GM20431 (cell line): ENCODE data around the gene KCNN3.

Source experiments
- in situ Hi-C: fragments of 300-500 bp; cut with MseI, MboI; formaldehyde crosslinking; loops from one replicate; pipeline ENCODE4 v1.15.0; 2020; ENCODE audit warnings: low sequenced_read_pairs; ENCODE audit not compliant: unreplicated experiment

The KCNN3 gene

GRCh38 chr1:154801234-154802011 is 68.7 kb downstream of the KCNN3 start:
- in situ Hi-C loops = no loop called here

DNA sequence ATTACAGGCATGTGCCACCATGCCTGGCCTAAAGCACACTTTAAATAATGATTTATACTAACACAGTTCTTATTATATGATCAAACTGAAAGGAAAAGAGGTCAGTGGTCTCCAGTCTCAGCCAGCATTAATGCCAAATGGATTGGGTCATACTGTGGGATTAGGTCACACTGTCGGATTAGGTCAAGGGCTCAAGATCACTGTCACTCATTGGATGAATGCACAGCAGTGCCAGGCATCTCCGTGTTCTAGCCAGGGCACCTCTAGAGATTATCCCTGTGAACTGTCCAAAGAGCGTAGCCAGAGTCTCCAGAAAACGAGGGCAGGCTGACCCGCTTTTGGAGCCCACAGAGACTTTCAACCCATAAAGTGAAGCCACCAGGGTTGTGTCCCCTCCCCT is 70.9 kb downstream of the KCNN3 start:
- in situ Hi-C loops = no loop called here

DNA sequence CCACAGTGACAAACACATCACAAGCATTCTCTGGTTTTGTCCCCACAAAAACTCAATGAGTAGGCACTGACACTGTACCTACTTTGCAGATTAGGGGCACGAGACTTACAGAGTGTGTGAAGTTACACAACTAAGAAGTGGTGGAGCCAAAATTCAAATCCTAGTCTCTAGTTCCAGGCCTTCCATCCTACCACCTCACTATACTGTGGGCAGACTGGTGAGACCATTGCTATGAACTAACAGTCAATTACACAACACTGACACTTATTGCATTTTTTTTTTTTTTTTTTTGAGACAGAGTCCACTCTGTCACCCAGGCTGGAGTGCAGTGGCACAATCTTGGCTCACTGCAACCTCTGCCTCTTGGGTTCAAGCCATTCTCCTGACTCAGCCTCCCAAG is 71.4 kb downstream of the KCNN3 start:
- in situ Hi-C loops = no loop called here

DNA sequence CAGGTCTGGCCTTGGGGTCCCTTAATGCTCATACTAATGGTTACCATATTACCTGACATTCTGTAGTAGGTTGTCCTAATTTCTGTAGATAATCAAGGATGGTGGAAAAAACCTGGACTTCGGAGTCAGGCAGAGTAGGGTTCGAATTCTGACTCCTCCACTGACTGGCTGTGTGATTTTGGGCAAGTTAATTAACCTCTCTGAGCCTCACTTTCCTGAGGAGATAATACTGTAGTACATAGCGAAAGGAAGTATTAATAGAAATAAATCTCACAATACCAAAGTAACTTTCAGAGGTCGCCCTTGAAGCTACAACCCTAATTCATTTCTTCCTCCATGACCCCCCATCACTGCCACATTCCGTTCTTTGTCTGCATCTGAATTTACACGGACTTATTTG is 72.9 kb downstream of the KCNN3 start:
- in situ Hi-C loops = no loop called here

DNA sequence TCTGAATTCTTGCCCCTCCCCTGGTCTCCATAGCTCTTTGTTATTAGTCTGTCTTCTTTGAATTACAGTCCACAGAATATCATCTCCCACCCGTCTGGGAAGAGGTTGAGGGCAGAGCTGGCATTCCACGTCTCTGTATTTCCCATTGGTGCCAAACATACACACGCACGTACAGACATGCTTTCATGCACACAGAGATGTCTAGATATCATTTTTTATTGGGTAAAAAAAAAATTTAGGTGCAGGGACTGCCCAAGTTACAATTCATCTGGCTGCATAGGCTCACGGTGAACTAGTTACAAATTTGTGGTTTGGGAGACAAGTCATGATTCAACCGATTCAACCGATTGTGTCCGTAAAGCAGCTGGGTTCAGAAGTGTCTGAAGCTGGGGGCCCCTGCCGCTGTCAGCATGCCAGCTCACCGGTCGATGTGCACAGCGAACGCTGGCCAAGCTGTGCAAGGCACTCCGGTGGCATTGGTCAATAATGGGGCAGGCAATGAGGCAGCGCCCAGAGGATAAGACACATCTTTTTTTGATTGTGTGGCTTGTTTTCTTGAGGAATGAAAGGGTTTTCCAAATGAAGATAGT is 73.7 kb downstream of the KCNN3 start:
- in situ Hi-C loops = no loop called here

DNA sequence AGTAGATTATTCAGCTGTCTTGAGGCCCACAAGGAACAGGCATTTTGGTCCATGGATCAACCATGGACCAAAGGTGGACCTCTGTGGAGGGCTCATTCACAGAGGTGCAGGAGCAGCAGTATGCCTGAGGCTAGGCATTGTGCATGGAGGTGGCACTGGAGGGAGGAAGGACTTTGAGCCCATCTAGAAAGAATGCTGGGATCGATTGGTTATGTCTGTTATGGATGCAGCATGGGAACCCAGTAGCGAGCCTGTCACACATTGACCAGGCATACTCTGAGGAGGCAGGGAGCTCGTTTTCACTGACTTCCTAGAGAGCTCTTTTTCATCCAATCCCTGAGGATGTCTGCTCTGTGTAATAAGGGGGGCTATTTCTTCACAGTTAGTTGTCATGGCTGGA is 75.5 kb downstream of the KCNN3 start:
- in situ Hi-C loops = no loop called here

DNA sequence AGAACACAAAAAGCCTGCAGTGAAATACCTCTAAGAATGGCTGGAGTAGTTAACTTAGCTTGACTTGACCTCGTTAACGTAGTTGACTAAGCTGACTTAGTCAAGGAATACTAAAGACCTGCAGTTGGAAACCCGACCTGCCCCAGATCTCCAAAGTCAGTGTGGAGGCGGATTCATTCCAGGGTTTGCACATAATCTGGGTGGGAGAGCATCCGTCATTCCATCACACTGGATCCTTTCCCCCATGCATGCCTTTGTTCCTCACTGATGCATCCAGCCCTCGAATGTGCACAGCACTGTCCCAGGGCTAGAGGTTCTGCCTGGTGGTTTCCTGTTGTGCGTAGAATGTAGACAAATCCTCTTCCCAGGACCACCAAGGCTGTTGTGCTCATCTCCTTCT is 76.4 kb downstream of the KCNN3 start:
- in situ Hi-C loops = no loop called here

- in situ Hi-C loops = no loop called here
Observed at GRCh38 chr1:154792899-154793298, 77.2 kb downstream of the KCNN3 start.

DNA sequence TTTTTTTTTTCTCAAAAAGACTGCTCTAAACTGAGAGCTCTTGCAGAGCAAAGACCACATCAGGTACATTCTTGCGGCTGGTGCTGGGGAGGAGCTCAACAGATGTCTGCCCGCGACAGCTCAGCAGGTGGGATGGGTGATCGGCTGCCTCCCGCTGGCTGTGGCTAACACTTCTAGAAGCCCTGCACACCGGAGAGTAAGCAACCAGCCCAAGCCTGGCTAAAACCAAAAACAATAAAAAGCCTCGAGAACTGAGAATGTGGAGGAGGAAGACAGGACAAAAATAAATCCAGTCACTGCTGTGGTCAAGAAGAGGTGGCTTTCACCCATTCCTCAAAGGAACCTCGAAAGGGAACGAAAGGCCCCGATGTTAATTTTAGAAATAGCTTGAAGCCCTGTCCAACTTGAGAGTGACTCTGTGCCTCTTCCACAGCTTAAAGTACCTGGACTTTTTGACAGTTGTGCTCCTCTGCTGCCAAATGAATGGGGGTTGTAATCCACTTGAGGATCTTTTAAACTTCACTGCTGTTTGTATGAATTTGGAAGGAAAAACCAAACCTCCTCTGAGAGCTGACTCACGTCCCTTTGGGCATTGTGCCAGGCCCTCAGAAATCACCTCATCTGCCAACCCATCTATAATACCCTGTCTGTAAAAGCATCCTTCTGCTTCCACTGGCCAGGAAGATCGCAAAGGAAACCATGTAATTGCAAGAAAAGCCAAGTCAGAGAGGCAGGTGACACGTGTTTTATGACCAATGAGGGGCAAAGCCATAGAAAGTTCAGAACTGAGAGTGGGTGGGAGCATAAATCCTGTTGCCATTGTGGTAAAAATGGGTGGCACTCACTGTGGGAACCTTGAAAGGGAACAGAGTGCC is 78.6 kb downstream of the KCNN3 start:
- in situ Hi-C loops = no loop called here

- in situ Hi-C loops = no loop called here
Observed at GRCh38 chr1:154788886-154789285, 81.2 kb downstream of the KCNN3 start.

DNA sequence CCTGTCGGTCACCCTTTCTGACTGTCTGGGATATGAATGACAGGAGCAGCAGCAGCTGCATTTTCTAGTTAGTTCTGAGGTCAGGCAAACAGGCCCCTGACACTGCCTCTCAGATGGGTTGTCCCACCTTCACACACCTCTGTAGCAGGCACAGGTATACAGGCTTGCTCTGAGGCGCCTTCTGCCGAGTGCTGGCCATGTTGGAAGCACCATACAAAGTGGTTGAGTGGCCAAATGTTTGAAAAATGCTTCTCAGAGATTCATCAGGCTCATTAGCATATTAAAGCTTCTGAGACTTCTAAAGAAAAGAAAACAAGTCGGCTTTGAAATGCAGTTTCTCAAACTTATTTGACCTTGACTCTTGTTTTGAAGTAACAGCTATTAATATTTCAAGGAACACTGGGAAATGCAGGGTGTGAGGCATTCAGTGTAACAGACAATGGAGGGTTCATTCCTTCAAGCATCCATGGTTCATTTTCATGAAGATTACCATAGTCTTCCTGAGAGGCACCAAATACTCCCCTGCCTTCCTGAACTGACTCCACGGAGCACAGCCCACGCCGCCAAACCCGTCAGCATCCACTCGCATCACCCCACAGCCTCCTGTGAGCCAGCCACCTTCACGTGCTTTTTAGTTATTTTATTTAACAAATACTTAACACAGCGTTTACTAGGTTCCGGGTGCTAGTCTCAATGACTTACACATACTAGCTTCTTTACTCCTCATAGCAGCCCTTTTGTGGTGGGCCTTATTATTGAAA is 81.8 kb downstream of the KCNN3 start:
- in situ Hi-C loops = no loop called here

GRCh38 chr1:154786804-154787570 is 83.1 kb downstream of the KCNN3 start:
- in situ Hi-C loops = no loop called here

- in situ Hi-C loops = no loop called here
Observed at GRCh38 chr1:154784924-154785531, 85.1 kb downstream of the KCNN3 start.

DNA sequence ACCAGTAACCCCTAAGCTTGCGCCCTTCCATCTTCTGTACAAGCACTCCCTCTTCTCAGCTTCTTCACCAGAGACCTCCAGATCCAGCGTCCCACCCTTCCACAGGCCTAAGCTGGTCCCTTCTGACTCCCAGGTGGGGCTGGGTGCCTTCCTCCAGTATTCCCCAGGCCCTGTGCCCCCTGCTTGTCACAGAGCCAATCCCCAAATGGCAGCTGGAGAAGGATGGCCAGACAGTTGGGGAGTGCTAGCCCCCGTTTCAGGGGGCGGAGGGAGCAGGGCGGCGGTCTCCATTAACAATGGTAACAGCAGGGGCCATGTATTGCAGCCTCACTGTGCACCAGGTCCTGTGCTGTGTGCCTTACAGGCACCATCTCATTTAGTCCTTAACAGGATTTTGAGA is 85.7 kb downstream of the KCNN3 start:
- in situ Hi-C loops = no loop called here

GRCh38 chr1:154783976-154784375 is 86.1 kb downstream of the KCNN3 start:
- in situ Hi-C loops = no loop called here

- in situ Hi-C loops = no loop called here
Observed at GRCh38 chr1:154780541-154780940, 89.5 kb downstream of the KCNN3 start.

DNA sequence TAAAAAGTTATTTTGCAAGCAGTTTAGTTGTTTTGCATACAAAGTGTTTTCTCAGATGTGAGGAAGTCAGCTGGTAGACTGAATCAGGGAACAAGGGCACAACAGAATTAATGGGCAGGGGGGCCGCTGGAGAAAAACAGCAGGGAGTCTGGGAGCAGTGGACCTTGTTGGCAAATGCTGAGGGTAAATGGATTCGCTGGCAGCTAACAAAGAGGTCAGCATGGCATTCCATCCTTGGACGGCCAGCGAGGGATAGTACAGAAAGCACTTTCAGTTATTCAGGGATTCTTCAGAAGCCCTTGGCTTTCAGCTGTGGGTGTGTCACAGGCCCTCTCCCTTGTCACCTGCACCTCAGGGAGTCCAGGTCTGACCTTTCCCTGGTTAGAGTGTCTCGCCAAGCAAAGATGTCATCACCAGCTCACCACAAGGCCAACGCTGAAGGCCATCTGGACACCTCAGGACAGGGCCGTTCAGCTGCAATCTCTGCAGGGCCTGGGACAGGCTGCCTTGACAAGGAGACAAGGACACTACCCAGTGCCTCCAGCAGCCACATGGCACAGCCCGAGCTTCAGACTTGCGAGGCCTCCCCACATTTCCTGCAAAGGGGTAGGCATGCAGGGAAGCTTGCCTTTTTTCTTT is 90.4 kb downstream of the KCNN3 start:
- in situ Hi-C loops = no loop called here

DNA sequence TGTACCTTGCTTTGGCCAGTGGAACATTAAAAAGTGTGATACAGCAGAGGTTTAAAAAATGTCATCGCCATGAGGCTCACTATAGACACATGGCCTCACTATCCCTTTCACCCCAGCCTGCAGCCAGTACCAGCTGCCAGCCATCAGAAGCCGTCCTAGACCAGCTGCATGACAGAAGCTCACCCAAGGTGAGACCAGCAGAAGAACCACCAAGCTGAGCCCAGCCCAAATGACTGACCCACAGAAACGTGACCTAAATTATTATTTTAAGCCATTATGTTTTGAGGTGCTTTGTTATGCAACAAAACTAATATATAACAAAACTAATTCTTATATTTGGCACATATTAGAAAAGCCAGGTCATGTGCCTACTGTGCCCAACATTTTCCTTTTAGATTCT is 91.1 kb downstream of the KCNN3 start:
- in situ Hi-C loops = no loop called here

DNA sequence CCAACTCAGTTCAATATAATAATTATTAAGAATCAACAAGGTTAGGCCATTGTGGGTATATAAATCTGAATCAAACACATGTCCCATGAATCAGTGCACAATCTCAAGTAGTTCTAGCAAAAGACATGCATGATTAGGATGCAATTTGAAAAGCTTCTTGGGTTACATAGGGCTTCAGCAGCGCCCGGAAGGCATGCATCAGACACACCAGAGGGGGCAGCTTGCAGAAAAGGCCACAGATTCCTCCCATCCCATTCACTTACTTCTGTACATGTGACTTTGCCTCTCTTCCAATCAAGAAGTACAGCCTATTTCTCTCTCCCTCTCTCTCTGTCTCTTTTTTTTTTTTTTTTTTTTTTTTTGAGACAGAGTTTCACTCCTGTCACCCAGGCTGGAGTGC is 91.8 kb downstream of the KCNN3 start:
- in situ Hi-C loops = no loop called here
